H9 (cell line): ENCODE results near the gene SETD1A. TPM values are rescaled to one million over a fixed set of nuclear protein-coding genes. Genes with fewer than 3 reads are reported as not detected.

Source experiments
- DNase-seq: peaks from one replicate; pipeline ENCODE4 v3.0.0-alpha.2; 2017
- H2AFZ ChIP-seq: one replicate; pipeline ENCODE4 v1.6.1; 2013; ENCODE audit warnings: mild to moderate bottlenecking, low read length, control low read depth, moderate library complexity
- H2AK5ac ChIP-seq: 2 replicates; pipeline ENCODE4 v1.6.1; 2013; ENCODE audit warnings: low read length, control low read depth, mixed read lengths; ENCODE audit not compliant: insufficient read length
- H2BK120ac ChIP-seq: one replicate; pipeline ENCODE4 v1.6.1; 2013; ENCODE audit warnings: low read depth, mild to moderate bottlenecking, low read length, control low read depth, inconsistent platforms; ENCODE audit not compliant: poor library complexity, severe bottlenecking
- H2BK12ac ChIP-seq: 2 replicates; pipeline ENCODE4 v1.6.1; 2013; ENCODE audit warnings: low read length, control low read depth, mixed read lengths, low read depth; ENCODE audit not compliant: insufficient read length
- H2BK15ac ChIP-seq: 2 replicates; pipeline ENCODE4 v1.6.1; 2013; ENCODE audit warnings: low read depth, low read length, control low read depth
- H2BK20ac ChIP-seq: one replicate; pipeline ENCODE4 v1.6.1; 2013; ENCODE audit warnings: low read depth, mild to moderate bottlenecking, low read length, control low read depth, inconsistent platforms; ENCODE audit not compliant: poor library complexity, severe bottlenecking
- H2BK5ac ChIP-seq: 2 replicates; pipeline ENCODE4 v1.6.1; 2013; ENCODE audit warnings: low read length, control low read depth, mixed read lengths; ENCODE audit not compliant: insufficient read length
- H3K14ac ChIP-seq: 2 replicates; pipeline ENCODE4 v1.6.1; 2013; ENCODE audit warnings: low read length, control low read depth; ENCODE audit not compliant: insufficient read depth
- H3K18ac ChIP-seq: 2 replicates; pipeline ENCODE4 v1.6.1; 2013; ENCODE audit warnings: low read depth, mild to moderate bottlenecking, mixed read lengths, low read length, control low read depth; ENCODE audit not compliant: insufficient read length
- H3K23ac ChIP-seq: 2 replicates; pipeline ENCODE4 v1.6.1; 2013; ENCODE audit warnings: low read length, control low read depth, mixed read lengths, low read depth; ENCODE audit not compliant: insufficient read length
- H3K23me2 ChIP-seq: 2 replicates; pipeline ENCODE4 v1.6.1; 2013; ENCODE audit warnings: low read depth, mild to moderate bottlenecking, mixed read lengths, low read length, control low read depth; ENCODE audit not compliant: insufficient read length, poor library complexity, severe bottlenecking
- H3K27ac ChIP-seq: 2 replicates; pipeline ENCODE4 v1.5.1; 2013; ENCODE audit warnings: low read length, control low read depth, mixed read lengths, low read depth; ENCODE audit not compliant: insufficient read length
- H3K27me3 ChIP-seq: 2 replicates; pipeline ENCODE4 v1.6.1; 2013; ENCODE audit warnings: low read length, control low read depth, inconsistent platforms; ENCODE audit not compliant: insufficient read depth
- H3K4ac ChIP-seq: 2 replicates; pipeline ENCODE4 v1.6.1; 2013; ENCODE audit warnings: low read depth, mild to moderate bottlenecking, control low read depth, inconsistent platforms, low read length, moderate library complexity
- H3K4me1 ChIP-seq: 2 replicates; pipeline ENCODE4 v1.6.1; 2013; ENCODE audit warnings: low read length, control low read depth, inconsistent platforms; ENCODE audit not compliant: insufficient read depth
- H3K4me2 ChIP-seq: 2 replicates; pipeline ENCODE4 v1.6.1; 2013; ENCODE audit warnings: low read length, control low read depth, mixed read lengths; ENCODE audit not compliant: insufficient read length, insufficient read depth
- H3K56ac ChIP-seq: 2 replicates; pipeline ENCODE4 v1.6.1; 2013; ENCODE audit warnings: low read depth, mild to moderate bottlenecking, mixed read lengths, low read length, control low read depth; ENCODE audit not compliant: insufficient read length
- H3K79me1 ChIP-seq: 2 replicates; pipeline ENCODE4 v1.6.1; 2013; ENCODE audit warnings: low read depth, mild to moderate bottlenecking, moderate library complexity, low read length, control low read depth, inconsistent platforms; ENCODE audit not compliant: insufficient read depth, poor library complexity, severe bottlenecking
- H3K79me2 ChIP-seq: 2 replicates; pipeline ENCODE4 v1.6.1; 2013; ENCODE audit warnings: low read length, control low read depth, inconsistent platforms; ENCODE audit not compliant: insufficient read depth
- H3K9ac ChIP-seq: 2 replicates; pipeline ENCODE4 v1.6.1; 2013; ENCODE audit warnings: low read length, control low read depth, mixed read lengths; ENCODE audit not compliant: insufficient read length; ENCODE audit errors: extremely low read depth
- H3K9me3 ChIP-seq: one replicate; pipeline ENCODE4 v1.6.1; 2013; ENCODE audit warnings: low read depth, low read length, inconsistent platforms; ENCODE audit not compliant: control insufficient read depth
- H3T11ph ChIP-seq: one replicate; pipeline ENCODE4 v1.6.1; 2013; ENCODE audit warnings: mild to moderate bottlenecking, low read length, control low read depth, inconsistent platforms
- H4K20me1 ChIP-seq: one replicate; pipeline ENCODE4 v1.6.1; 2013; ENCODE audit not compliant: control insufficient read depth, insufficient read length, insufficient read depth
- H4K5ac ChIP-seq: 2 replicates; pipeline ENCODE4 v1.6.1; 2013; ENCODE audit warnings: low read depth, mild to moderate bottlenecking, mixed read lengths, low read length, control low read depth; ENCODE audit not compliant: insufficient read length
- H4K8ac ChIP-seq: replicated peaks from 2 replicates; pipeline ENCODE4 v1.6.1; 2013; ENCODE audit warnings: low read length, control low read depth, mixed read lengths, low read depth; ENCODE audit not compliant: insufficient read length
- H4K91ac ChIP-seq: 2 replicates; pipeline ENCODE4 v1.6.1; 2013; ENCODE audit warnings: low read depth, mild to moderate bottlenecking, moderate library complexity, mixed read lengths, low read length, control low read depth; ENCODE audit not compliant: insufficient read length
- H3K27ac Mint-ChIP-seq, 3 experiments: 2 replicates in 2 of 3; 3 replicates in 1 of 3; pipeline ENCODE4 v1.8.0; 2020 to 2021; ENCODE audit warnings: mixed read lengths in 3 of 3, mild to moderate bottlenecking in 1 of 3, moderate library complexity in 1 of 3
- H3K27me3 Mint-ChIP-seq: 2 replicates; pipeline ENCODE4 v1.8.0; 2021; ENCODE audit warnings: low read depth, mild to moderate bottlenecking, moderate library complexity, mixed read lengths
- H3K36me3 Mint-ChIP-seq, 3 experiments: 2 replicates in 2 of 3; 3 replicates in 1 of 3; pipeline ENCODE4 v1.8.0; 2020 to 2021; ENCODE audit warnings: low read depth in 3 of 3, mixed read lengths in 3 of 3; ENCODE audit not compliant: insufficient read depth in 1 of 3
- H3K4me1 Mint-ChIP-seq, 2 experiments: 2 replicates each; pipeline ENCODE4 v1.8.0; 2020; ENCODE audit warnings: mixed read lengths in 2 of 2
- H3K4me3 Mint-ChIP-seq, 2 experiments: 2 replicates in 1 of 2; 3 replicates in 1 of 2; pipeline ENCODE4 v1.8.0; 2020 to 2021; ENCODE audit warnings: mild to moderate bottlenecking in 2 of 2, mixed read lengths in 2 of 2, moderate library complexity in 1 of 2
- H3K9me3 Mint-ChIP-seq, 2 experiments: 2 replicates in 1 of 2; 3 replicates in 1 of 2; pipeline ENCODE4 v1.8.0; 2020; ENCODE audit warnings: mild to moderate bottlenecking in 2 of 2, mixed read lengths in 2 of 2, moderate library complexity in 1 of 2
- CTCF ChIP-seq: fragments of 200-600 bp; sonication (generic); conservative IDR thresholded peaks from 3 replicates; pipeline ENCODE4 v1.8.0; 2021; ENCODE audit warnings: antibody characterized with exemption, mild to moderate bottlenecking
- WGBS: extraction: QIAGEN DNeasy Blood & Tissue Kit; methylation state at CpG from one replicate; pipeline ENCODE4 v1.1.7; 2013; ENCODE audit warnings: missing lambda C conversion rate, low lambda C conversion rate, mixed read lengths; ENCODE audit not compliant: insufficient read length; ENCODE audit errors: extremely low coverage; 5-methylcytosine and 5-hydroxymethylcytosine counted together
- total RNA-seq: library from RNA; stranded (reverse); gene quantifications from 2 replicates; pipeline ENCODE4 v1.2.1, GENCODE V29; 2021

Gene SETD1A
- total RNA-seq, 1 experiment from 2014 or later, result 36.9 TPM

GRCh38 chr16:31002862-31003341 is 45.3 kb downstream of the SETD1A start:
- no peak overlapping the region for H3K23ac ChIP-seq
- H2AFZ ChIP-seq, result no peak overlapping the region
- no peak overlapping the region for H3K9ac ChIP-seq
- H3K27me3 ChIP-seq, result no peaks in the 10 kb centered on the region
- no peaks in the 10 kb centered on the region for H3K9me3 ChIP-seq
- H3K27ac ChIP-seq, result no peak overlapping the region
- no peak for TF ChIP-seq CTCF
- H3K4me1 Mint-ChIP-seq, result peaks cover 21 to 29% of the 10 kb centered on the region in 2 experiments
- no peak for DNase-seq
- H3K79me1 ChIP-seq, result no peaks in the 10 kb centered on the region
- no peak overlapping the region for H2BK120ac ChIP-seq
- no peak overlapping the region for H3K56ac ChIP-seq
- WGBS, result no CpG with 5 or more reads among the region's 9 CpGs
- H3K36me3 Mint-ChIP-seq, result 0 out of 7 replicates have a peak, but pooled peaks cover 0 to 3% (median 0%) of the 10 kb centered on the region in 3 experiments
- no peak overlapping the region for H3T11ph ChIP-seq
- H4K91ac ChIP-seq, result no peak overlapping the region
- H3K4me2 ChIP-seq, result no peak overlapping the region
- no peak overlapping the region for H4K8ac ChIP-seq
- no peak overlapping the region for H2BK12ac ChIP-seq
- no peak overlapping the region for H3K4me3 Mint-ChIP-seq
- H2BK15ac ChIP-seq, result no peak overlapping the region
- no peaks in the 10 kb centered on the region for H3K23me2 ChIP-seq
- H3K27me3 Mint-ChIP-seq, result peaks cover 6% of the 10 kb centered on the region; the same call in 1 of the 2 replicates
- peak overlapping the region in 1 of 3 experiments; percentile 62; a peak in 2 of 7 replicates for H3K27ac Mint-ChIP-seq
- H2BK5ac ChIP-seq, result no peak overlapping the region
- H3K4ac ChIP-seq, result no peak overlapping the region
- no peaks in the 10 kb centered on the region; the same call in 1 of the 2 replicates for H3K79me2 ChIP-seq
- H4K20me1 ChIP-seq, result no peaks in the 10 kb centered on the region
- no peak overlapping the region for H2BK20ac ChIP-seq
- no peak overlapping the region for H3K18ac ChIP-seq
- no peaks in the 10 kb centered on the region for H3K4me1 ChIP-seq
- H2AK5ac ChIP-seq, result no peak overlapping the region
- no peak overlapping the region for H4K5ac ChIP-seq
- H3K9me3 Mint-ChIP-seq, result no peaks in the 10 kb centered on the region
- no peak overlapping the region for H3K14ac ChIP-seq
